Smooth muscle cell (in vitro differentiated cells): Measurements from ENCODE around the gene PLCB3. TPM values are rescaled to one million over a fixed set of nuclear protein-coding genes. Genes with fewer than 3 reads are reported as not detected.

Experiments
- DNase-seq: peaks from one replicate; lab custom pipeline; 2025; ENCODE audit not compliant: unreplicated experiment; lab: John Stamatoyannopoulos, UW
- H2AFZ ChIP-seq: fragments of 200-600 bp; sonication (generic); 2 replicates; pipeline ENCODE4 v1.6.0; 2016; ENCODE audit warnings: antibody characterized with exemption, low read depth, mild to moderate bottlenecking
- H3F3A ChIP-seq: fragments of 200-600 bp; sonication (generic); 2 replicates; pipeline ENCODE4 v1.6.0; 2017; ENCODE audit warnings: antibody characterized with exemption, low read depth
- H3K27ac ChIP-seq: fragments of 200-600 bp; sonication (generic); 2 replicates; pipeline ENCODE4 v1.5.1; 2016; ENCODE audit warnings: low read depth, mild to moderate bottlenecking
- H3K27me3 ChIP-seq: fragments of 200-600 bp; sonication (generic); 2 replicates; pipeline ENCODE4 v1.6.1; 2016; ENCODE audit warnings: low read depth, mild to moderate bottlenecking
- H3K36me3 ChIP-seq: fragments of 200-600 bp; sonication (generic); 2 replicates; pipeline ENCODE4 v1.5.1; 2016; ENCODE audit warnings: low read depth
- H3K4me1 ChIP-seq: fragments of 200-600 bp; sonication (generic); 2 replicates; pipeline ENCODE4 v1.5.1; 2016; ENCODE audit warnings: low read depth
- H3K4me2 ChIP-seq: fragments of 200-600 bp; sonication (generic); 2 replicates; pipeline ENCODE4 v1.6.0; 2016; ENCODE audit warnings: mild to moderate bottlenecking
- H3K4me3 ChIP-seq: fragments of 200-600 bp; sonication (generic); 2 replicates; pipeline ENCODE4 v1.5.1; 2016; ENCODE audit warnings: mild to moderate bottlenecking
- H3K79me2 ChIP-seq: fragments of 200-600 bp; sonication (generic); 2 replicates; pipeline ENCODE4 v1.6.0; 2016; ENCODE audit warnings: low read depth, mild to moderate bottlenecking
- H3K9ac ChIP-seq: fragments of 200-600 bp; sonication (generic); 2 replicates; pipeline ENCODE4 v1.6.0; 2016; ENCODE audit warnings: low read depth
- H3K9me3 ChIP-seq: fragments of 200-600 bp; sonication (generic); replicated peaks from 2 replicates; pipeline ENCODE4 v1.5.1; 2016; ENCODE audit warnings: low read depth
- H4K20me1 ChIP-seq: fragments of 200-600 bp; sonication (generic); 2 replicates; pipeline ENCODE4 v1.6.0; 2016; ENCODE audit warnings: low read depth
- WGBS: methylation state at CpG from one replicate; pipeline ENCODE4 v1.1.7; 2016; ENCODE audit warnings: low lambda C conversion rate; 5-methylcytosine and 5-hydroxymethylcytosine counted together
- polyA plus RNA-seq: library from polyadenylated mRNA; unstranded; fragments of >200 nt; fragmentation: Nextera tagmentation; extraction: Ambion mirVana; gene quantifications from 2 replicates; pipeline ENCODE4 v1.2.1, GENCODE V29; 2016
- total RNA-seq: library from RNA; depleted of rRNA; stranded (reverse); fragments of >200 nt; gene quantifications from 2 replicates; pipeline ENCODE4 v1.2.3, GENCODE V29; 2014
- TF ChIP-seq, protein P1 (sequence below): fragments of 200-600 bp; sonication (generic); IDR thresholded peaks from 2 replicates; pipeline ENCODE4 v1.5.1; 2017; ENCODE audit warnings: borderline replicate concordance, mild to moderate bottlenecking, antibody characterized with exemption; ENCODE audit not compliant: insufficient read depth, poor library complexity, severe bottlenecking

The PLCB3 gene
- total and polyA plus RNA-seq, 2 experiments from 2014 or later: 15.0 to 15.6 TPM

DNA sequence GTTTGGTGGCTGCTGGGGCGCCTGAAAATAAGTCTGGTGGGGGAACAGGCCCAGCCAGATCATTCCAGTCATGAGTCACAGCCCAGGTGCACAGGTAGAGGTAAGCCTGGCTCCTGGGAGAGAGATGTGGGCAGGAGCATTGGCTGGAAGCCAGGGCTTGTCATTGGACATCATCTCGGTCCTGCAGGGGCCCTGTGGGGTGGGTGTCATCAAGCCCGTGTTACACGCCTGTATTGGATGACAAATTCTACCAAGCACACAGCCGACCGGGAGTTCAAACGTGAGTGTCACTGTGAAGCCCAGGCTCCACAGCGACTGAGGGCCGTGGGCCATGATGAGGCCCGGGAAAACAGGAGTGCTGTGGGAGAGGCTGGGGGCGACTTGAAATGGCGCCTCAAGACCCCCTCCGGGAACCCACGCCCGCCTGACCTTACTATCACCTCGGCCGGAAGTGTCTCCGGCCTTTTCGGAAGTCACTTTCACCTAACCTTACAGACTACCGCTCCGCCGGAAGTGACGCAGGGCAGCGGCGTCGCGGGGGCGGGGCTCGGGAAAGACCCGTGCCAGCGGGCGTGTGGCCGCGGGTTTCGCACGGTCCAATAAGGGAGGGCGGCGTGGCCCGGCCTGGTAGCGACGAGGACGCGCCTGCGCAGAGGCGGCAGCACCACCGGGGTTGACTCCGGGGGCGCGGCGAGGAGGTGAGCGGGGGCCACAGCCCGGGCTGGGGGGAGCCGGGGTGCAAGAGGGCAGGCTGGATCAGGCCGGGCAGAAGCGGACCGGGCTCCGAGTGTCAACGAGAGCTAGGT is 10.7 kb upstream of the PLCB3 start, which contains the start of gene FKBP2:
FKBP2 (plus strand) TSS at position 661 of the 806 bp plus-strand sequence. CDS start 1,293 bp downstream, outside the sequence.
- peak; percentile 99 for DNase-seq
- peak within 1 kb of the TSS; percentile 89 for H3K4me3 ChIP-seq
- no peaks in the 10 kb centered on the region for H3K9me3 ChIP-seq
- peak within 1 kb of the TSS; percentile 90 for H3K9ac ChIP-seq
- WGBS: 3% methylated on average over 27 of the region's 58 CpGs
- no peaks in the 10 kb centered on the region for H3K36me3 ChIP-seq
- peaks cover 31% of the 10 kb centered on the region for H4K20me1 ChIP-seq
- peak within 1 kb of the TSS; percentile 93 for H3K27ac ChIP-seq
- TF ChIP-seq, protein P1, sequence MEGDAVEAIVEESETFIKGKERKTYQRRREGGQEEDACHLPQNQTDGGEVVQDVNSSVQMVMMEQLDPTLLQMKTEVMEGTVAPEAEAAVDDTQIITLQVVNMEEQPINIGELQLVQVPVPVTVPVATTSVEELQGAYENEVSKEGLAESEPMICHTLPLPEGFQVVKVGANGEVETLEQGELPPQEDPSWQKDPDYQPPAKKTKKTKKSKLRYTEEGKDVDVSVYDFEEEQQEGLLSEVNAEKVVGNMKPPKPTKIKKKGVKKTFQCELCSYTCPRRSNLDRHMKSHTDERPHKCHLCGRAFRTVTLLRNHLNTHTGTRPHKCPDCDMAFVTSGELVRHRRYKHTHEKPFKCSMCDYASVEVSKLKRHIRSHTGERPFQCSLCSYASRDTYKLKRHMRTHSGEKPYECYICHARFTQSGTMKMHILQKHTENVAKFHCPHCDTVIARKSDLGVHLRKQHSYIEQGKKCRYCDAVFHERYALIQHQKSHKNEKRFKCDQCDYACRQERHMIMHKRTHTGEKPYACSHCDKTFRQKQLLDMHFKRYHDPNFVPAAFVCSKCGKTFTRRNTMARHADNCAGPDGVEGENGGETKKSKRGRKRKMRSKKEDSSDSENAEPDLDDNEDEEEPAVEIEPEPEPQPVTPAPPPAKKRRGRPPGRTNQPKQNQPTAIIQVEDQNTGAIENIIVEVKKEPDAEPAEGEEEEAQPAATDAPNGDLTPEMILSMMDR: no peak
- peaks cover 11% of the 10 kb centered on the region for H3K79me2 ChIP-seq
- peaks cover 13% of the 10 kb centered on the region for H3K4me1 ChIP-seq
- H3K27me3 ChIP-seq: no peaks in the 10 kb centered on the region
- peak within 1 kb of the TSS; percentile 96 for H3K4me2 ChIP-seq
- H2AFZ ChIP-seq: no peak within 1 kb of the TSS
- peaks cover 17% of the 10 kb centered on the region for H3F3A ChIP-seq

- TF ChIP-seq, protein P1: no peak
- Histone ChIP-seq H2AFZ (no peak overlapping the region), H3K9me3 (no peaks in the 10 kb centered on the region), H3K27me3 (no peaks in the 10 kb centered on the region), H4K20me1 (peaks cover 30% of the 10 kb centered on the region), H3K36me3 (no peaks in the 10 kb centered on the region), H3K27ac (peak overlapping the region; percentile 93), H3F3A (peaks cover 21% of the 10 kb centered on the region), H3K4me2 (peak overlapping the region; percentile 83), H3K4me1 (peaks cover 13% of the 10 kb centered on the region), H3K79me2 (peaks cover 17% of the 10 kb centered on the region), H3K9ac (peak overlapping the region; percentile 90), H3K4me3 (peak overlapping the region; percentile 89)
- WGBS: 0% methylated on average over 4 of the region's 24 CpGs
- peak; percentile 99 for DNase-seq
Measured at GRCh38 chr11:64241241-64241490, 10.2 kb upstream of the PLCB3 start.

GRCh38 chr11:64241491-64242374 is 9.6 kb upstream of the PLCB3 start:
- Histone ChIP-seq H3F3A (peaks cover 21% of the 10 kb centered on the region), H3K4me3 (peak overlapping the region; percentile 89), H3K9ac (peak overlapping the region; percentile 78), H3K79me2 (peaks cover 19% of the 10 kb centered on the region), H4K20me1 (peaks cover 30% of the 10 kb centered on the region), H3K4me2 (peak overlapping the region; percentile 96), H3K27me3 (no peaks in the 10 kb centered on the region), H3K27ac (peak overlapping the region; percentile 69), H3K36me3 (no peaks in the 10 kb centered on the region), H3K4me1 (peaks cover 13% of the 10 kb centered on the region), H2AFZ (no peak overlapping the region), H3K9me3 (no peaks in the 10 kb centered on the region)
- TF ChIP-seq, protein P1: no peak
- WGBS: under 1% methylated on average over 48 of the region's 63 CpGs
- DNase-seq: no peak
